ENCODE data around the gene TBR1. TPM values are rescaled to one million over a fixed set of nuclear protein-coding genes. Genes with fewer than 3 reads are reported as not detected.

The TBR1 gene
- total RNA-seq, 4 donors from 2014 or later, result 0.06 TPM; not detected in 3

DNA sequence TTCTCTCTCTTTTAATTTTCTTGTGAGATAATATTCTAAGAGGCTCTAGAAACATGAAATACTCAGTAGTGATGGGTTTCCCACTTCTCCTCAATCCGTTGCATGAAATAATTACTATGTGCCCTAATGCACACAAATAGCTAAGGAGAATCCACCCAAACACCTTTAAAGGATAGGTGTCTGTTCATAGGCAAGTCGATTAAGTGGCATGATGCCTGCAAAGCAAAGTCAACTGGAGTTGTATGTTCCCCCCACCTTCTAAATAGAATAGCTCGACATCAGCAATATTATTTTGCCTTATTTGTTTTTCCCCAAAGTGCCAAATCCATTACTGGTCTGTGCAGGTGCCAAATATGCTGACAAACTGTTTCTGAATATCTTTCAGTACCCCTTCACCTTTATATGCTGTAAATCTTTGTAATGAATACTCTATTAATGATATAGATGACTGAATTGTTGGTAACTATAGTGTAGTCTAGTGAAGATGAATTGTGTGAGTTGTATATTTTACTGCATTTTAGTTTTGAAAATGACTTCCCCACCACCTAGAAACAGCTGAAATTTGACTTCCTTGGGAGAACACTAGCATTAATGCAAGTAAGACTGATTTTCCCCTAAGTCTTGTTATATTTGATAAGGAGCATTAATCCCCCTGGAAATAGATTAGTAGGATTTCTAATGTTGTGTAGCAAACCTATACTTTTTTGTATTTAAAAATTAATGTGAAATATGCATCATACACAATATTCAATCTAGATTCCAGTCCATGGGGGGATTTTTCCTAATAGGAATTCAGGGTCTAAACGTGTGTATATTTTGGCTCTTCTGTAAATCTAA lies 9.0 kb downstream of the TBR1 start:
- no peak overlapping the region for H3K4me3 ChIP-seq (ENCODE audit: low read depth, poor library complexity, severe bottlenecking)
- no peak for DNase-seq (ENCODE audit: low spot score in 2 of 2)
- intact Hi-C loops (cut with DNase I; ENCODE audit: low total_unique reads), result loop anchor here (1.0 kb wide), 1 partner anchor 35 kb away; no protein-coding TSS in a partner anchor
- WGBS, 2 donors, result 29 to 35% methylated on average over 4 of the region's 4 CpGs
- no peak for TF ChIP-seq POLR2A (IDR thresholded peaks at IDR 0.05)
- TF ChIP-seq, protein P1, sequence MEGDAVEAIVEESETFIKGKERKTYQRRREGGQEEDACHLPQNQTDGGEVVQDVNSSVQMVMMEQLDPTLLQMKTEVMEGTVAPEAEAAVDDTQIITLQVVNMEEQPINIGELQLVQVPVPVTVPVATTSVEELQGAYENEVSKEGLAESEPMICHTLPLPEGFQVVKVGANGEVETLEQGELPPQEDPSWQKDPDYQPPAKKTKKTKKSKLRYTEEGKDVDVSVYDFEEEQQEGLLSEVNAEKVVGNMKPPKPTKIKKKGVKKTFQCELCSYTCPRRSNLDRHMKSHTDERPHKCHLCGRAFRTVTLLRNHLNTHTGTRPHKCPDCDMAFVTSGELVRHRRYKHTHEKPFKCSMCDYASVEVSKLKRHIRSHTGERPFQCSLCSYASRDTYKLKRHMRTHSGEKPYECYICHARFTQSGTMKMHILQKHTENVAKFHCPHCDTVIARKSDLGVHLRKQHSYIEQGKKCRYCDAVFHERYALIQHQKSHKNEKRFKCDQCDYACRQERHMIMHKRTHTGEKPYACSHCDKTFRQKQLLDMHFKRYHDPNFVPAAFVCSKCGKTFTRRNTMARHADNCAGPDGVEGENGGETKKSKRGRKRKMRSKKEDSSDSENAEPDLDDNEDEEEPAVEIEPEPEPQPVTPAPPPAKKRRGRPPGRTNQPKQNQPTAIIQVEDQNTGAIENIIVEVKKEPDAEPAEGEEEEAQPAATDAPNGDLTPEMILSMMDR (IDR thresholded peaks at IDR 0.05), result no peak

- no peak overlapping the region for H3K4me3 ChIP-seq (ENCODE audit: low read depth, poor library complexity, severe bottlenecking)
- intact Hi-C loops (cut with DNase I; ENCODE audit: low total_unique reads), result loop anchor here (1.0 kb wide), 1 partner anchor 36 kb away; no protein-coding TSS in a partner anchor
- TF ChIP-seq, protein P1 (IDR thresholded peaks at IDR 0.05), result no peak
- TF ChIP-seq POLR2A (IDR thresholded peaks at IDR 0.05), result no peak
- DNase-seq (ENCODE audit: low spot score in 2 of 2), result no peak
- WGBS, 2 donors, result 39 to 40% methylated on average over 17 of the region's 17 CpGs
Observed at GRCh38 chr2:161425728-161426454, 9.8 kb downstream of the TBR1 start.

- no peak for DNase-seq (ENCODE audit: low spot score in 2 of 2)
- TF ChIP-seq, protein P1 (IDR thresholded peaks at IDR 0.05), result no peak
- TF ChIP-seq POLR2A (IDR thresholded peaks at IDR 0.05), result no peak
- no peak overlapping the region for H3K4me3 ChIP-seq (ENCODE audit: low read depth, poor library complexity, severe bottlenecking)
- 22 to 27% methylated on average over 13 of the region's 13 CpGs for WGBS, 2 donors
- intact Hi-C loops (cut with DNase I; ENCODE audit: low total_unique reads), result no loop called here
Observed at GRCh38 chr2:161426455-161426921, 10.4 kb downstream of the TBR1 start.

DNA sequence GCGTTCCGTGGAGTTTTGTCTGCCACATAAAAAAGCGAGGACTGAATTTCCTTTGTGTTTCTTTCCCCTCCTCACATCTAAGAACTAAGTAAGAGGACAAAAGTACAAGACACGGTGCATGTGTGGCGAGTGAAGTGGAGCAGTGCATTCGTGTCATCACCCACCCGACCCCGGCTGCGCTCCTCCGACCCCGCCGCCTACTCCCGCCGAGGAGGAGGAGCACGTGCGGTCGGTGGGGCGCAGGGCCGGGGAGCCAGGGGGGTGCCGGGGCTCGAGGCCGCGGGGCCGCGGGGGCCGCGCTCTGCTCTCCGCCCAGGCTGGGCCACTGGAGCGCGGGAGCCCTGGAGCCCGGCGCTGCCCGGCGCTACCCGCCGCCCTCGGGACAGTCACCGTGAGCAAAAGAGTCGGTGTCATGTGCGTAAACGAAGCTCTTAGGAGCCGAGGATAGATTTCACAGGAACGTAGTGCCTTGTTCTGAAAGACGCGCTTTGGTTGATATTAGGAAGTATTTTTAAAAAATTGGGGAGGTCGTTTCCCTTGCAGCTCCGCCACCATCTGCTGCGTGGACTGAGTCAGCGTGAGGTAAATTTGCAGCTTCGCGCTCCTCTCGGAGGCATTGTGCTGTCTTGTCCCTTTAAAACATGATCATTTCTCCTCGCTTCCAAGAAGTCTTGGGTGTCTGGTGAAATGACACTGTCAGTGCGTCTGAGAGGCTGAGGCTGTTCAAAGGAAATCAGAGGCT lies 11.0 kb downstream of the TBR1 start:
- intact Hi-C loops (cut with DNase I; ENCODE audit: low total_unique reads), result no loop called here
- H3K4me3 ChIP-seq (ENCODE audit: low read depth, poor library complexity, severe bottlenecking), result no peak overlapping the region
- DNase-seq (ENCODE audit: low spot score in 2 of 2), result peak in 1 of 2 donors; percentile 60
- 2 to 3% methylated on average over 42 to 54 of the region's 54 CpGs for WGBS, 2 donors
- no peak for TF ChIP-seq POLR2A (IDR thresholded peaks at IDR 0.05)
- TF ChIP-seq, protein P1 (IDR thresholded peaks at IDR 0.05), result no peak

Data from lower leg skin (tissue), 4 donors.